Medulla oblongata (tissue), 1 donor: ENCODE results near the gene CIC.
A peak's percentile ranks its signal among the peaks of the same experiment; 100 is the strongest.
"Not testable (repeated sequence)": the region's sequence is repeated elsewhere in the genome, so short reads cannot be mapped to it uniquely, and the experiment has no call there.

Experiments
- DNase-seq: peaks from one replicate; pipeline ENCODE4 v3.0.0-alpha.2; 2015; ENCODE audit errors: extremely low spot score

CIC gene

DNA sequence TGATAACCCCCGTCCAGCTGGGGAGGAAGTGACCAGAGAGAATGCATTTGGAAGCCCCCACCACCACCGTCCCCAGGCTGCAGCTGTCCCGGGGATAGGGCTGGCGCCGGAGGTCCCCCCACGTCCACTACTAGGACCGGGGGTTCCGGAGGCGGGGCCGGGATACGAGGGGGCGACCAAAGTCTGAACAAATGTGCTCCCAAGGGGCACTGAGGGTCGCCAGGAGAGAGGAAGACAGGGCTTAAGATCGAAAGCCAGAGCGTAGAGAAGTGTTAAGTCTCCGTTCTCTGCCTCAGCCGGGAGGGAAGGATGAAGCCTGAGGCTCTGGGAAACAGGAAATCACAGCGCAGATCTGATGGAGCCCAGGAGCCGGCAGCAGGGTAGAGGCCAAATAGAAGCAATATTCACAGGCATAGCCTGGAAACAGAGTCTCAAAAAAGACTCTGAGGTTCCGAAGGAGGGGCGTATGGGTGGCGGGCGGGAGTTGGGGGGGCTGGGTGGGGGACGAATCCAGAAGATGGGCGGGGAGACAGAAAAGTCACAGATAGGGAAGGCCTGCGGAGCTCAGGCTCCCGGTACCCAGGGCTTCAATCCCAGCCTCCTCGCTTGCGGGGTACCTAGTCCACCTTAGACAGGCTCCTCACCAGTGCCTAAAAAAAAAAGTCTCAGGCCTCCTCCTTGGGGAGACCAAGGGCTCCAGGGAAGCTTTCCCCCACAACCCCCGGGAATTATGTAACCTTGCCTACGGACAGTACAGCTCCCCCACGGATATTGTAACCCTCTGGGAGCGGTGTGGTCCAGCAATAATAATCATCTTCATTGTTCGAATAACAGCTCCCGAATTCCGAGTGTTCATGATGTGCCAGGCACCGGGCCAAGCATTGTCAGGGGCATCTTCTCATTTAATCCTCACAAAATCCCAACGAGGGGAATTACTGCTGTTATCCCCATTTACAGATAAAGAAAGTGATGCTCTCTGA is 13.0 kb upstream of the CIC start:
- peak; percentile 65 for DNase-seq

DNA sequence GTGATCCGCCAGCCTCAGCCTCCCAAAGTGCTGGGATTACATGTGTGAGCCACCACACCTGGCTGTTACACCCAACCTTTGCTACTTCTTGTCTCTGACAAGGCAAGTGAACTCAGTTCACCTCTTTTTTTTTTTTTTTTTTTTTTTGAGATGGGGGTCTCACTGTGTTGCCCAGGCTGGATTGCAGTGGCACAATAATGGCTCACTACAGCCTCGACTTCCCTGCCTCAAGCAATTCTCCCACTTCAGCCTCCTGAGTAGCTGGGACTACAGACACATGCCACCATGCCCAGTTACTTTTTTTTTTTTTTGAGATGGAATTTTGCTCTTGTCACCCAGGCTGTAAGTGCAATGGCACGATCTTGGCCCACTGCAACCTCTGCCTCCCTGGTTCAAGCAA is 11.2 kb upstream of the CIC start:
- not testable (repeated sequence) for DNase-seq

DNA sequence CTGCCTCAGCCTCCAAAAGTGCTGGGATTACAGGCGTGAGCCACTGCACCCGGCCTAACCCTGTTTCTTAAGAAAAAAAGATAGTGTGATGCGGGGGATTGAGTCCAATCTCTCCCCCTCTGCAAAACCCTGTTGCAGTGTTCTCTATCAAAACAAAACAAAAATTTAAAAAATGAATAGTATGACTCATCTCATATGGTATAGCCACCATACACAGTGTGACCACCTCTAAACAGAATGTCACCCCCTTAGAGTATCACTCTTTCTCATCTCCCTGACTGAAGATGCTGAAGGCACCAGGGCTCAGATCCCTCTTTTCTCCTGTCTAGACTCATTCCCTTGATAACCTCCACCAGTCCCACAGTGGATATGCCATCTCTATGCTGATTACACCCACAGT is 7.3 kb upstream of the CIC start:
- DNase-seq = no peak

DNA sequence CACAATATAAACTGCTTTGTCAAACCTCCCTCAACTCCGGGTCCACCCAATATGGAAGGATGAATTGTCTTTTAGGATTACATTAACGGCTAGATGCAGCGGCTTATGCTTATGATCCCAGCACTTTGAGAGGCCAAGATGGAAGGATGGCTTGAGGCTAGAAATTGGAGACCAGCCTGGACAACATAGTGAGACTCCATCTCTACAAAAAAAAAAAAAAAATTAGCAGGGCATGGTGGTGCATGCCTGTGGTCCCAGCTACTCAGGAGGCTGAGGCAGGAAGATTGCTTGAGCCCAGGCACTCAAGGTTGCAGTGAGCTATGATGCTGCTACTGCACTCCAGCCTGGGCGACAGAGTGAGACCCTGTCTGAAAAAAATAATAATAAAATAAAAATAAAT is 2.9 kb upstream of the CIC start:
- not testable (repeated sequence) for DNase-seq

DNA sequence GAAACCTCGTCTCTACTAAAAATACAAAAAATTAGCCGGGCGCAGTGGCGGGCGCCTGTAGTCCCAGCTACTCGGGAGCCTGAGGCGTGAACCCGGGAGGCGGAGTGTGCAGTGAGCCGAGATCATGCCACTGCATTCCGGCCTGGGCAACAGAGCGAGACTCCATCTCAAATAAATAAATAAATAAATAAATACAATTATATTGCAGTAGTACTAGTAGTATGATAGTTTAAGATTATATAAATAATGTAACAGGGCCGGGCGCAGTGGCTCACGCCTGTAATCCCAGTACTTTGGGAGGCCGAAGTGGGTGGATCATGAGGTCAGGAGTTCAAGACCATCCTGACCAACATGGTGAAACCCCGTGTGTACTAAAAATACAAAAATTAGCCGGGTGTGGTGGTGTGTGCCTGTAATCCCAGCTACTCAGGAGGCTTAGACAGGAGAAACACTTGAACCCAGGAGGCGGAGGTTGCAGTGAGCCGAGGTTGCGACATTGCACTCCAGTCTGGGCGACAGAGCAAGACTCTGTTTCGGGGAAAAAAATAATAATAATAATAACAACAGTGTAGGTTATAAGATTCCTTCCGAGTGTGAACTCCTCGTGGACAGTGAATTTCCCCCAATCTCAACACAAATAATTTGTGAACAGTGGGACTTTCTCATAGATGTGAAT is 2.0 kb upstream of the CIC start:
- DNase-seq = not testable (repeated sequence)

DNA sequence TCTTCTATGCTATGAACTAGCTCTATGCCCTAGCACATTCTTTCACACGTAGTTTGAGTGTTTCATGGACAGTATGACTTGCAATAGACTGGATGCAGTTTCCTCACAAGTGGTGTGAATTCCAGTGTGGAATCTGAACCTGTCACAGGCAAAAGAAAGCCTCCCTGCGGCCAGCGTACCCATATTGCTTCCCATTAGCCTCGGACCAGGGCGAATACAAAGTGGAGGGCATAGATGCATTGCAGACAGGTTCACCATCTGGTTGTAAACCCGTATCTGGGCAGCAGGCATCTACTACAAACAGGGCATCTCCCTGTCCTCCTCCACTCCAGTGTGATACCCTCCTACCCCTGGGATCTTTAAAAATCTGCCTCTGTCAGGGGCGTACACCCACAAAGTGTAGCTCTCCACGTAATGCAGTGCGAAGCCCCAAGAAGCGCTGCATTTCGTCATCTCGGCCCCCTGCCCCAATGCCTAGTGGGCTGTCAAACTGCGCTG is 1.4 kb upstream of the CIC start:
- peak; percentile 29 for DNase-seq

DNA sequence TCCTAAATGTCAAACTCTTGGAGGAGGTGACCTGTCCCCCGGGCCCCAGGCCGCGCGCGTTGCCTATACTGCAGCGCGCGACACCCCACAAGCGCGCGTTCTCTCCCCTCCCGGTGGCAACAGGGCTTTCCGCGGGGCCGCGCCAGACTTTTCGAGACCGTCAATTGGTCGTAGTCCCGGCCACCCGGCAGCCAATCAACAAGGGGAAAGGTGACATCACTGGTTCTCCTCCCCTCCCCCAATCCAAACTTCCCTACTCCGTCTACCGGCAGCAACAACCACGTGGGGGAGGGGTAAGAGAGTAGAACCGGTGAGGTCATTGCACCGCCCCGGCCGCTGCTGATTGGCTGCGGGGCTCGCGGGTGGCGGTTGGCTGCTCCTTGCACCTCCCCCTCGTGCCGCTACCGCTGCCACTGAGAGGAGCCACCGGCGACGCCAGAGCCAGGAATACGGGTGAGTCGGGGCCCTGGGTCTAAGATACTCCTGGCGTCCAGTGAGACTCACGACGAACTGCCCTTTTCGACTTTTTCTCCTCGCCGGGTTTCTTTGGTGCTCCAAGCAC is 829 bp upstream of the CIC start:
- DNase-seq = peak; percentile 100

DNA sequence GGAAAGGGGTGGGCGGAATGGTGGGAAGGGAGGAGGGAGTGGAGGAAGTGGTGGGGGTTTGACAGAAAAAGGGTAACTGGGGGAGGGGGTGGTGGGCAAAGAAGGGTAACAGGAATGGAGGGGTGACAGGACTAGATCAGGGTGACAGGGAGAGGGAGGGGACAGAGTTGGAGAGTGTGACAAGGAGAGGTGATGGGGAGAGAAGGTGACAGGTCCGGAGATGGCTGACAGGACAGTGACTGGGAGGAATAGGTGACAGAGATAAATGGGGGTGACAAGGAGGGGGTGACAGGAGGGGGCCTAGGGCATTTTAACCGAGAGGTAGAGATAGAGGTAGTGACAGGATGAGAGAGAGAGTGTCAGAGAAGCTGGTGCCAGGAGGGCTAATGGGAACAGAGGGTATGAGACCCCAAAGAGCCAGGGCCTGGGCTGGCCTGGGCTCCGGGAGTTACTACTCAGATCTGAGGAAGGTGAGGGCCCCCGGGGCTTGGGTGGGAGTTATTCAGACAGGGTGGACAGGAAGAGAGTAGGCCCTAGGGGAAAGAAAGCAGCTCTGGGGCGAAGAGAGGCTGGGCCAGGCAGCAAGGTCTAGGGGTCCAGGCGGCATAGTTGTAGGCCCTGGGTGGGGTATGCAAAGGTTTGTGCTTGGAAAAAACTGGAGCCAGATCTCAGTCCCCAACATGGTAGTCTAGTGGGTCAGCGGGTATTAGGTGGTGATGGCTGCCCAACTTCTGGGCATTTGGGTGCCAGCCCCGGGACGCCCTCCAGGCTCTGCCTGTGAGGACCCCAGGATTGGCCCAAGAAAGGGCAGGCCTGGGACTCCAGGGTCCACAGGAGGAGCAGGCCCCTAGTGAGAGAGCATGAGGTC is 660 bp downstream of the CIC start:
- peak; percentile 29 for DNase-seq

DNA sequence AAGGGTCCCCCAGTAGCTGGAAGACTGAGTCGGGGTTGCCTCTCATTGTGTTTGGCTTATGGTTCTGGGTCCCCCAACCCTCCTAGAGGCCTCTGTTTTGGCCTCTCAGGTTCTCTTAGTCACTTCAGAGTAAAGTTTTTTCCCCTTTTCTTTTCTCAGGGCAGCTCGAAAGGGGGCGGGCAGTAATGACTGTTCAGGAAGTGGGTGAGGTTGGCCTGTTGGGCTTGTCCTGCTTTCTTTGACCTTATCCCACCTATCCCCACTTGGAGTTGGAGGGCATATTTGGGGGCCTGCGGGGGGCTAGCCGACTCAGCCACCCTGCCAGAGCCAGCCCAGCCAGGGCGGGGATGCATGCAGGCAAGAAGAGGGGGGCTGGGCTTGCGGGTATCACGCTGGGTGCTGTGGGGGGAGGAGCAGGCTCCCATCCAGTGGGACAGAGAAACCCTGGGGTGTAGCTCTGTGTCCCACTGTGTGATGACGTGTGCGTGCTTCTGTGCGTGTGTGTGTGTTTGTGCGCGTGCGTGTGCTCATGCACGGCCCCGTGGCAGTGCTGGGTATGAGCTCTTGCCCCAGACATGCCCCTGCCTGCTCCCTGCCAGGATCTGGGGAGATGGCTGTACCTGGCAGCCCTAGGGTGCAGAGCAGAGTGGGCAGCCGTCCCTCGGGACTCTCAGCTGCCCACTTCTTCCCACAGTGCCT is 1.4 kb downstream of the CIC start:
- DNase-seq = peak; percentile 74

DNA sequence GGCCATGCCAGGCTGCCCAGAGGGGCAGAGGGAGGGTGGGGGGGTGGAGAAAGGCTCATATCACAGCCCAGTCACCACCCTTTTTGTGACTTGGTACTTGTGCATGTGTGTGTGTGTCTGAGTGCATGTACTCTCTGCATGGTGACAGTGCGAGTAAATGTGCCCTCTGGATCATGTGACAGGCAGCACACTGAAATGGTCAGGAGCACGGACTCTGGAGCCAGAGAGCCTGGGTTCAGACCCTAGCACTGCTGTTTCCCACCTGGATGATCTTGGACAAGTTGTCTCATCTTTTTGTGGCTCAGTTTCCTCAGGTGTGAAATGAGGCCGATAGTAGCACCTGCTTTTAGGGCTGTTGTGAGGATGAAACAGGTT is 2.0 kb downstream of the CIC start:
- DNase-seq = peak; percentile 55

DNA sequence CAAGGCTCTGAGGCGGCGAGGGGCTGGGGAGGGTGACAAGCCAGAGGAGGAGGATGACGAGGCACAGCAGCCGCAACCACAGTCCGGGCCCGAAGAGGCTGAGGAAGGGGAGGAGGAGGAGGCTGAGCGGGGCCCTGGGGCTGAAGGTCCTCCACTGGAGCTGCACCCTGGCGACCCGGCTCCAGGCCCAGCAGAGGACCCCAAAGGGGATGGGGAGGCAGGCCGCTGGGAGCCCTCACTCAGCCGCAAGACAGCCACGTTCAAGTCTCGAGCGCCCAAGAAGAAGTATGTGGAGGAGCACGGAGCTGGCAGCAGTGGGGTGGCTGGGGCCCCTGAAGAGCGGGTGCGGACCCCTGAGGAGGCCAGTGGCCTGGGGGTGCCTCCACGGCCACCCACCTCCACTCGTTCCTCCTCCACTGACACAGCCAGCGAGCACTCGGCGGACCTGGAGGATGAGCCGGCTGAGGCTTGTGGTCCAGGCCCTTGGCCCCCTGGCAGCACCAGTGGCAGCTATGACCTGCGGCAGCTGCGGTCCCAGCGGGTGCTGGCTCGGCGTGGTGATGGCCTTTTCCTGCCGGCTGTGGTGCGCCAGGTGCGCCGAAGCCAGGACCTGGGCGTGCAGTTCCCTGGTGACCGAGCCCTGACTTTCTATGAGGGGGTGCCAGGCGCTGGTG is 2.9 kb downstream of the CIC start:
- no peak for DNase-seq

DNA sequence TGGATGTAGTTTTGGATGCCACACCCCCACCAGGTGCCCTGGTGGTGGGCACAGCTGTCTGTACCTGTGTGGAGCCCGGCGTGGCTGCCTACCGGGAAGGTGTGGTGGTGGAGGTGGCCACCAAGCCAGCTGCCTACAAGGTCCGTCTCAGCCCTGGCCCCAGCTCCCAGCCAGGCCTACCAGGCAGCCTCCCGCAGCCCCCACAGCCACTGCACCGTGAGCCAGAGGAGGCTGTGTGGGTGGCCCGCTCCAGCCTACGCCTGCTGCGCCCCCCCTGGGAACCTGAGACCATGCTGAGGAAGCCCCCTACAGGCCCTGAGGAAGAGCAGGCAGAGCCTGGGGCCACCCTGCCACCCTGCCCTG is 3.5 kb downstream of the CIC start:
- DNase-seq = no peak

DNA sequence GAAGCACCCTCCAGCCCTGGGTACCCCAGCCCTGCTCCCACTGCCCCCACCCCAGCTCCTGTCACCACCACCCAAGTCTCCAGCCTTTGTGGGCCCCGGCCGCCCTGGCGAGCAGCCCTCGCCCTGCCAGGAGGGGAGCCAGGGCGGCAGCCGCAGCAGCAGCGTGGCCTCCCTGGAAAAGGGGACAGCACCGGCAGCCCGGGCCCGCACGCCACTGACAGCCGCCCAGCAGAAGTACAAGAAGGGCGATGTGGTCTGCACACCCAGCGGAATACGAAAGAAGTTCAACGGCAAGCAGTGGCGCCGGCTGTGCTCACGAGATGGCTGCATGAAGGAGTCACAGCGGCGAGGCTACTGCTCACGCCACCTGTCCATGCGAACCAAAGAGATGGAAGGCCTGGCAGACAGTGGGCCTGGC is 3.9 kb downstream of the CIC start:
- DNase-seq = no peak

DNA sequence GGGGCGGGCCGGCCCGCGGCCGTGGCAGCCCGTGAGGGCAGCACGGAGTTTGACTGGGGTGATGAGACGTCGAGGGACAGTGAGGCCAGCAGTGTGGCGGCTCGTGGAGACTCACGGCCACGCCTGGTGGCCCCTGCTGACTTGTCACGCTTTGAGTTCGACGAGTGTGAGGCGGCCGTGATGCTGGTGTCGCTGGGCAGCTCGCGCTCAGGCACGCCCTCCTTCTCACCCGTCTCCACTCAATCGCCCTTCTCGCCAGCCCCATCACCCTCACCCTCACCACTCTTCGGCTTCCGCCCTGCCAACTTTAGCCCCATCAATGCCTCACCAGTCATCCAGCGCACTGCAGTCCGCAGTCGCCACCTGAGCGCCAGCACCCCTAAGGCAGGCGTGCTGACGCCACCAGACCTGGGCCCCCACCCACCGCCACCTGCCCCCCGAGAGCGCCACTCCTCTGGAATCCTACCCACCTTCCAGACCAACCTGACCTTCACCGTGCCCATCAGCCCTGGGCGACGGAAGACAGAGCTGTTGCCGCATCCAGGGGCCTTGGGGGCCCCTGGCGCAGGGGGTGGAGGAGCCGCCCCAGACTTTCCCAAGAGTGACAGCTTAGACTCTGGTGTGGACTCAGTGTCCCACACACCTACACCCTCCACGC is 4.5 kb downstream of the CIC start:
- DNase-seq = no peak

DNA sequence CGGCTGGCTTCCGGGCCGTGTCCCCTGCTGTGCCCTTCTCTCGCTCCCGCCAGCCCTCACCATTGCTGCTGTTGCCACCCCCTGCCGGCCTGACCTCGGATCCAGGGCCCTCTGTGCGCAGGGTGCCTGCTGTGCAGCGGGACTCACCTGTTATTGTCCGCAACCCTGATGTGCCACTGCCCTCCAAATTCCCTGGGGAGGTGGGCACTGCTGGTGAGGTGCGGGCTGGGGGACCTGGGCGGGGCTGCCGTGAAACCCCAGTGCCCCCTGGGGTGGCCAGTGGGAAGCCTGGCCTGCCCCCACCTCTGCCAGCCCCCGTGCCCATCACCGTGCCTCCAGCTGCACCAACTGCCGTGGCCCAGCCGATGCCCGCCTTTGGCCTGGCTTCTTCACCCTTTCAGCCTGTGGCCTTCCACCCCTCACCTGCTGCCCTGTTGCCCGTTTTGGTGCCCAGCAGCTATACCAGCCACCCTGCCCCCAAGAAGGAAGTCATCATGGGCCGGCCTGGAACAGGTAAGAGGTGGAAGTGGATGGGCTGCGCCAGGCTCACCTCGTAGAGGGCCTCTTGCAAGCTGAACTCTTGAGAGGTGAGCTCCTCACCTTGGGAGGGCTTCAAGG is 5.1 kb downstream of the CIC start:
- DNase-seq = no peak

DNA sequence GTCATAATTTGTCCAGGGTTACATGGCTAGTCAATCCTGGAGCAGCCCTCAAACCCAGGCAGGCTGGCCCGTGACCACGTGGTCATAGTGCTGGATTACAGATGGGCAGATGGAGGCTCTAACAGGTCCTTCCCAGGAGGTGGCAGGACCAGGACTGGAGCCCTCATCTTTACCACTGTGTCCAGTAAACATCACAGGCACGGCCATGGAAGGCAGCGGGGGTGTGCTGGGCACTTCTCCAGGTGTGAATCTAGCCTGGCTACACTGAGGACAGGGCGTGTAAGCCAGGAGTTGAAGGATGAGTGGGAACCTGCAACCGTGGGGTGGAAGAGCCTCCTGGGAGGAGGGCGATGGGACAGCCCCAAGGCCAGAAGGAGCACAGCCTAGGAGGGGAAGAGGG is 6.1 kb downstream of the CIC start:
- no peak for DNase-seq

DNA sequence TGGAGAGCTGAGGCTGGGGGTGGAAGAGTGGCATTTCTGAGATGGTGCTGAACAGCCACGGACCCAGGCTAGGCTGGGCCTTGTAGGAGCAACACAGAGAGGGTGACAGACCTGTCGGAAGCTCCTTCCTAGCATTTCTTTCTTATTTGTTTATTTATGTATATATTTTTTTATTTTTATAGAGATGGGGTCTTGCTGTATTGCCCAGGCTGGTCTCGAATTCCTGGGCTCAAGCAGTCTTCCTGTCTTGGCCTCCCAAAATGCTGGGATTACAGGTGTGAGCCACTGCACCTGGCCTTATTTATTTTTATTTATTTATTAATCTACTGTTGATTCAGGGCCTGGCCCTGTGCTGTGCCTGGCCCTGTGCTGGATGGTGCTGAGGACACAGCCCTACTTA is 6.5 kb downstream of the CIC start:
- DNase-seq = no peak

DNA sequence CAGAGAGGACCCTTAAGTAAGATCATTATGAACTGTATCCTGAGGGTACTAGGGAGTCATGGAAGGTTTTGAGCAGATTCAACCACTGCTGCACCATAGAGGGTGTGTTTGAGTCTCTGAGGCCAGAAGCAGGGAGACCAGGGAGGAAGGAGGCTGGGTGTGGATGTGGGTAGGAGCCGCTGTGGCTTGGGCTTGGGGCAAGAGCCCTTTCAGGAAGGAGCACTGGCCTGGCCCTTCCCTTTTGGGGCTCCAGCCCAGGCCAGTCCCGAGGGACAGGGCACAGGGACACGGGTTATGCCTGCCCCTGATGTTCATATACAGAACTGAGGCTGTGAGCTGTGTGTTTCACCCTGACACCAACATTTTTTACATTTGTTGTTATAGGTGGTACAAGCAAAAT is 7.2 kb downstream of the CIC start:
- DNase-seq = no peak

DNA sequence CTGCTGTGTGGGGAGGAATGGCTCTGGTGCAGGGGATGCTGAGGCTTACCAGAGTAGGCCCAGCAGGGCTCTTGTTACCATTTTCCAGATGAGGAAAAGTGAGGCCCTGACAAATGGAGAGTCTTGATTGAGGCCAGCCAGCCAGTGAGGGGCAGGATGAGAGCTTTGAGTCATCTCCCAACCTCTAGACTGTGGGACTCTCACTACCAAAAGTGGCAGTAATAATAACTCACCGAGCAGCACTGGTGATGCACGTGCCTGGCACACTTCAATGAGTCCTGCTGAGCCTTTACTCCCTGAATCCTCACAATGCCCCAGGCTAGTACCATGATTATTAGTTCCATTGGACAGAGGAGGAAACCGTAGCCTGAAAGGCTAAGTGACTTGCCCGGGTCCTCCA is 7.8 kb downstream of the CIC start:
- DNase-seq = no peak
